ENCODE results near the gene KMT5C. TPM values are rescaled to one million over a fixed set of nuclear protein-coding genes. Genes with fewer than 3 reads are reported as not detected.

Gene KMT5C
- total RNA-seq (7.7 TPM), polyA plus RNA-seq (23.5 TPM)
- long read RNA-seq, donor 1: 0 reads
- long read RNA-seq, donor 2, transcript KMT5C-201 (9 exons, 2,308 nt): major isoform, 5 of 19 reads
- long read RNA-seq, donor 2, partial matches to known transcripts: 9 of 19 reads
- long read RNA-seq, donor 2, other reads (novel, unspliced or antisense): 0 of 19 reads
- long read RNA-seq, donor 3, partial matches to known transcripts: 6 of 10 reads
- long read RNA-seq, donor 3, other reads (novel, unspliced or antisense): 0 of 10 reads
- long read RNA-seq, donor 4, partial matches to known transcripts: 0 of 1 reads
- long read RNA-seq, donor 4, other reads (novel, unspliced or antisense): 0 of 1 reads
- long read RNA-seq, donor 5, partial matches to known transcripts: 0 of 4 reads
- long read RNA-seq, donor 5, other reads (novel, unspliced or antisense): 0 of 4 reads
- long read RNA-seq, donor 6, partial matches to known transcripts: 0 of 1 reads
- long read RNA-seq, donor 6, other reads (novel, unspliced or antisense): 0 of 1 reads
- long read RNA-seq, donor 7, partial matches to known transcripts: 0 of 4 reads
- long read RNA-seq, donor 7, other reads (novel, unspliced or antisense): 0 of 4 reads
- long read RNA-seq, donor 8, partial matches to known transcripts: 0 of 2 reads
- long read RNA-seq, donor 8, other reads (novel, unspliced or antisense): 0 of 2 reads
- long read RNA-seq, donor 9, partial matches to known transcripts: 0 of 2 reads
- long read RNA-seq, donor 9, other reads (novel, unspliced or antisense): 0 of 2 reads
- long read RNA-seq, donor 10, partial matches to known transcripts: 0 of 3 reads
- long read RNA-seq, donor 10, other reads (novel, unspliced or antisense): 0 of 3 reads

DNA sequence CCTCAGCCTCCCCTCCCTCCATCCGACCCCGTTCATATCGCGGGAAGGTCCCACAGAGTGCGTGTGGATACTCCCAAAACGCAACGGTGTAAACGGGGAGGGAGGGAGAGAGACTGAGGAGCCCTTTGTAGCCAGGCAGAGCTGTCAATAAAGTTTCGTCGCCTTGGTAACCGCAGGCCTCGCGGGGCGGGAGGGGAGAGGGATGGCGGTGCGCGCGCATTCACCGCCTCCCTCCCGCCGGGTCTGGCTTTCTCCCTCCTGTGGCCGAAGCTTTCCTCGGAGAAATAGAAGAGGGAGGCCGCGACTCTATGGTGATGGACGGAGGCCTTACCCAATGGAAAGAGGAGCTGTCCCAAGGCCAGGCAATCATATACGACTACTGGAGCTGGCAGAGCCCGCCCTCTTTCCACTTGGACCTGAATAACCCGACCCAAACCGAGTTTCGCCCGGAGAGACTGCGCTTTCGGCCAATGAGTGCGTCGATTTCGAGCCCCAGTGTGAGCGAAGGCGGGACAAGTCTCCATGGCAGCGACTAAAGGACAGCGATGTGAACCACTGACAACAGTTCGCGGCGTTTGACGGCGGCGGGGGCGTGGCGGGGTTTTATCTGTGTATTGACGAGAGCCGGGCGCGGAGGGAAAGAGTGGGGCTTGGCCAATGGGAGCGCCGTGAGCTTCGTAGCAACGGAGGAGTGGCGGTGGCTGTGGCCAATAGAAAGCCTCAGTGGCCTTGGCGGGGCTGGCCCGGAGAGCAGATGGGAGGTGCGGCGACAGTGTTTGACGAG lies at the start of gene KMT5C:
Gene KMT5C, plus strand, starts transcription at position 772 of the 784 bp plus-strand sequence. CDS start 2,061 bp downstream, outside the sequence.
- Histone ChIP-seq H3K9me3 (ENCODE audit: control insufficient read depth in 2 of 2, insufficient read depth in 1 of 2, low read length in 1 of 2) (peaks cover 0 to 2% of the 10 kb centered on the region in 2 donors), H3K27ac (ENCODE audit: low read depth in 1 of 2, low read length in 1 of 2) (peak within 1 kb of the TSS; percentile 95 to 97), H3K4me3 (ENCODE audit: low read length in 2 of 2) (peak within 1 kb of the TSS; percentile 64 to 70), H3K36me3 (ENCODE audit: control insufficient read depth in 2 of 2, insufficient read depth in 2 of 2, low read length in 1 of 2) (peaks cover 19 to 27% of the 10 kb centered on the region in 2 donors), H3K4me1 (ENCODE audit: control insufficient read depth in 2 of 2, insufficient read depth in 2 of 2, low read length in 2 of 2) (peaks cover 11 to 26% of the 10 kb centered on the region in 2 donors), H3K27me3 (ENCODE audit: control insufficient read depth in 2 of 2, insufficient read depth in 1 of 2, low read length in 1 of 2) (peaks cover 0 to 4% of the 10 kb centered on the region in 2 donors)
- under 1% methylated on average over 63 of the region's 63 CpGs for WGBS
- DNase-seq (ENCODE audit: low read depth in 6 of 9, low spot score in 9 of 9): peak; percentile 100

DNA sequence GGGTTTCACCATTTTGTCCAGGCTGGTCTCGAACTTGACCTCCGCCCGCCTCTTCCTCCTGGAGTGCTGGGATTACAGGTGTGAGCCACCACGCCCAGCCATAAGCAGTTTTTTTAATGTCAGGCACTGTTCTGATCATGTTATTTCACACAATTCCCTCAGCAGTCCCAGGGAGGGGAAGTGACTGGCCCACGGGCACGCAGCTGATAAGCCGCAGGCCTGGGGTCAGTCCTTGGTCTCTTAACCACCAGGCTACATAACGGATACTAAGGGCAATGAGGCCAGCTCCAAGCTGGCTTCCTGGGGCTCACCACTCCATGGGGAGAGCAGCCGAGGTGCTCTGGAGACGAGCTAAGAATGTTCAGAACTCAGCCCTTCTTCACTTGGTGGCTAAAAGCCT lies 42.4 kb upstream of the KMT5C start:
- Histone ChIP-seq H3K4me1 (ENCODE audit: control insufficient read depth in 2 of 2, insufficient read depth in 2 of 2, low read length in 2 of 2) (peaks cover 6 to 18% of the 10 kb centered on the region in 2 donors), H3K4me3 (ENCODE audit: low read length in 2 of 2) (no peak overlapping the region)
- 89% methylated on average over 10 of the region's 10 CpGs for WGBS

DNA sequence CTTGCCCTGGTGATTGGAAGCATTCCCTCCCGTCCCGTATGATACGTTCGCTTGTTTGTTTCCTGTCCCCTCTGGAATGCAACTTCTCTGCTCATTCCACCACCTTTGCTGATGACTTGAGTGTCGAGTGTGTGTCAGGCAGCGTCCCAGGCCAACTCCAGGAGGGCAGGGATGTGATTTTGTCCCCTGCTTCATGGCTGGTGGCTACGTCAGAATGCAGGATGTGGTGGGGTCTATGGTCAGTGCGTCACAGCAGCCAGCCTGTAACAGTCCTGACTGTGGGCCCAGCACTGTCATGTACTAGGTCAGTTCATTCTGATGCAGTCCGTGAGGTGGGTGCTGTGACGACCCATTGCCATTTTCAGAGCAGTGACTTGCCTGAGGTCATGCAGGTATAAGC lies 39.7 kb upstream of the KMT5C start:
- DNase-seq (ENCODE audit: low read depth in 6 of 9, low spot score in 9 of 9): no peak
- Histone ChIP-seq H3K4me3 (ENCODE audit: low read length in 2 of 2) (no peak overlapping the region), H3K27ac (ENCODE audit: low read depth in 1 of 2, low read length in 1 of 2) (no peak overlapping the region), H3K4me1 (ENCODE audit: control insufficient read depth in 2 of 2, insufficient read depth in 2 of 2, low read length in 2 of 2) (peaks cover 7 to 15% of the 10 kb centered on the region in 2 donors), H3K9me3 (ENCODE audit: control insufficient read depth in 2 of 2, insufficient read depth in 1 of 2, low read length in 1 of 2) (no peaks in the 10 kb centered on the region), H3K27me3 (ENCODE audit: control insufficient read depth in 2 of 2, insufficient read depth in 1 of 2, low read length in 1 of 2) (no peaks in the 10 kb centered on the region), H3K36me3 (ENCODE audit: control insufficient read depth in 2 of 2, insufficient read depth in 2 of 2, low read length in 1 of 2) (peaks cover 3 to 4% of the 10 kb centered on the region in 2 donors)
- WGBS: 96% methylated on average over 10 of the region's 10 CpGs

More for the DNA sequence above, 42.4 kb upstream of the KMT5C start:
- no peaks in the 10 kb centered on the region for H3K9me3 ChIP-seq (ENCODE audit: control insufficient read depth in 2 of 2, insufficient read depth in 1 of 2, low read length in 1 of 2)
- no peaks in the 10 kb centered on the region for H3K36me3 ChIP-seq (ENCODE audit: control insufficient read depth in 2 of 2, insufficient read depth in 2 of 2, low read length in 1 of 2)
- no peaks in the 10 kb centered on the region for H3K27me3 ChIP-seq (ENCODE audit: control insufficient read depth in 2 of 2, insufficient read depth in 1 of 2, low read length in 1 of 2)
- H3K27ac ChIP-seq (ENCODE audit: low read depth in 1 of 2, low read length in 1 of 2): no peak overlapping the region
- no peak for DNase-seq (ENCODE audit: low read depth in 6 of 9, low spot score in 9 of 9)

DNA sequence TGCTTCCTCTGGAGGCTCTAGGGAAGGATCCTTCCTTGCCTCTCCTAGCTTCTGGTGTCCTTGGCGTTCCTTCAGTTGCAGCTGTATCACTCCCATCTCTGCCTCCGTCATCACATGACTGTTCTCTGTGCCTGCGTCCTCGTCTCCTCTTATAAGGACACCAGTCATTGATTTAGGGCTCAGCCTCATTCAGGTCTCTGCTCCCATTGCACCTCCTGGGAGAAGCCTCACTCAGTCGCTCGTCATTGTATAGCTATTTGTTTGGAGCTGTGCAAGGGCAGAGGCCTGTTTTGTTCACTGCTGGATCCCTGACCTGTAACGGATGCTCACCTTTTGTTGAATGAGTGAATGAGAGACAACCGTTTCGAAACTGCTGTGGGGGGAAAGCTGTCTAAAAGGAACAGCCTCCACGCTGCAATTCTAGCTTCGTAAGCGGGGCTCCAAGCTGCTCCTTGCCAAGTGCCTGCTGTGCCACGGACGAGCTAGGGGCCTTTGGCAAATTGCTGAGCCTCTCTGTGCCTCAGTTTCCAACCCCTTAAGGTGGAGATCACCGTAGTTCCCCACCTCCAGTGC lies 38.7 kb upstream of the KMT5C start:
- Histone ChIP-seq H3K36me3 (ENCODE audit: control insufficient read depth in 2 of 2, insufficient read depth in 2 of 2, low read length in 1 of 2) (peaks cover 3 to 4% of the 10 kb centered on the region in 2 donors), H3K9me3 (ENCODE audit: control insufficient read depth in 2 of 2, insufficient read depth in 1 of 2, low read length in 1 of 2) (peaks cover 0 to under 1% of the 10 kb centered on the region in 2 donors), H3K27me3 (ENCODE audit: control insufficient read depth in 2 of 2, insufficient read depth in 1 of 2, low read length in 1 of 2) (no peaks in the 10 kb centered on the region), H3K27ac (ENCODE audit: low read depth in 1 of 2, low read length in 1 of 2) (no peak overlapping the region), H3K4me1 (ENCODE audit: control insufficient read depth in 2 of 2, insufficient read depth in 2 of 2, low read length in 2 of 2) (peaks cover 7 to 24% of the 10 kb centered on the region in 2 donors), H3K4me3 (ENCODE audit: low read length in 2 of 2) (no peak overlapping the region)
- 92% methylated on average over 15 of the region's 15 CpGs for WGBS
- DNase-seq (ENCODE audit: low read depth in 6 of 9, low spot score in 9 of 9): no peak

DNA sequence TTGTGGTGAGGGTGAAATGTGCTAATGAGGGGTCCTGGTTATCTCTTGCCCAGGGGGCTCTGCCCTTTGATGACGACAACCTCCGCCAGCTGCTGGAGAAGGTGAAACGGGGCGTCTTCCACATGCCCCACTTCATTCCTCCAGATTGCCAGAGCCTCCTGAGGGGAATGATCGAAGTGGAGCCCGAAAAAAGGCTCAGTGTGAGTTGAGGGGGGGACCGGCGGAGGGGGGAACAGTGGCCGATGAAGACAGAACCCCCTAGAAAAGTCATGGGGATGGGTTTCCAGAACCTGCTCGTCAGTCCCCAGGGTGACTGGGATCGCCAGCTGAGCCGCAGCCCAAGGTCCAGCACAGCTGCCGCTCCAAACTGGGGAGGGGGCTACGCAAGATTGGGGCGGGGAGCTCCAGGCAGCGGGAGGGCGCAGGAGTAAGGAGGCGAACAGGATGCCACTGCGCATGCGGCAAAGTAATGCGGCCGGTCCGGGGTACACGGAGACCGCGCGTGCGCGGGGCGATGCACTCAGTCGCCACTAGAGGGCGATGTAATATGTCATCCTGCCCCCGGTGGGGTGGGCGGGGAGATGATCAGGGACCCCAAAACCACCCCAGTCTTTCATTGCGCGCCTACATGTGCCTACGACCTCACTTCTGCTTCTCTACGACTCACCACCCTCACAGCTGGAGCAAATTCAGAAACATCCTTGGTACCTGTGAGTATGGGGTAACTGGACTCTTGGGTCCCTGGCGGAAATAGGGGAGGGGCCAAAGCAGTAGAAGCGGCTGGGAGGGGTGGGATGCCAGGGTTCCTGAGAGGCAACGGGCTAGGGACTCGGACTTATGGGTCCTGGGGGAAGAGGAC lies 38.0 kb upstream of the KMT5C start:
- Histone ChIP-seq H3K36me3 (ENCODE audit: control insufficient read depth in 2 of 2, insufficient read depth in 2 of 2, low read length in 1 of 2) (peaks cover 6 to 9% of the 10 kb centered on the region in 2 donors), H3K9me3 (ENCODE audit: control insufficient read depth in 2 of 2, insufficient read depth in 1 of 2, low read length in 1 of 2) (peaks cover 0 to 2% of the 10 kb centered on the region in 2 donors), H3K4me1 (ENCODE audit: control insufficient read depth in 2 of 2, insufficient read depth in 2 of 2, low read length in 2 of 2) (peaks cover 7 to 24% of the 10 kb centered on the region in 2 donors), H3K4me3 (ENCODE audit: low read length in 2 of 2) (peak overlapping the region; percentile 57 to 65), H3K27ac (ENCODE audit: low read depth in 1 of 2, low read length in 1 of 2) (peak overlapping the region in 1 of 2 donors; percentile 47), H3K27me3 (ENCODE audit: control insufficient read depth in 2 of 2, insufficient read depth in 1 of 2, low read length in 1 of 2) (no peaks in the 10 kb centered on the region)
- 13% methylated on average over 42 of the region's 42 CpGs for WGBS
- peak; percentile 78 to 97 (median 91) for DNase-seq (ENCODE audit: low read depth in 6 of 9, low spot score in 9 of 9)

DNA sequence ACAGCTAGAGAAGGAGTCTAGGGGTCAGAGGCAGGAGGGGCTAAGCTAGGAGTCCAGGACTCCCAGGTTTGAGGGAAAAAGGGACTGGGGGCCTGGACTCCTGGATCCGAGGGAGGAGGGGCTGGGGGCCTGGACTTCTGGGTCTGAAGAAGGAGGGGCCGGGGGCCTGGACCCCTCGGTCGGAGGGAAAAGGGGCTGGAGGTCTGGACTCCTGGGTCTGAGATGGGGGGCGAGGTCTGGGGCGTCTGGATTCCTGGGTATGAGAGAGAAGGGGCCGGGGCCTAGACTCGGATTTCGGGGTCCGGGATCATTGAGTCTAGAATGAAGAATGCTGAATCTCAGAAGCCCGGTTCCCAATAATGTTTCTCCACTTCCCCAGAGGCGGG lies 37.4 kb upstream of the KMT5C start:
- Histone ChIP-seq H3K4me3 (ENCODE audit: low read length in 2 of 2) (peak overlapping the region; percentile 57 to 65), H3K36me3 (ENCODE audit: control insufficient read depth in 2 of 2, insufficient read depth in 2 of 2, low read length in 1 of 2) (peaks cover 9 to 11% of the 10 kb centered on the region in 2 donors), H3K4me1 (ENCODE audit: control insufficient read depth in 2 of 2, insufficient read depth in 2 of 2, low read length in 2 of 2) (peaks cover 7 to 24% of the 10 kb centered on the region in 2 donors), H3K9me3 (ENCODE audit: control insufficient read depth in 2 of 2, insufficient read depth in 1 of 2, low read length in 1 of 2) (peaks cover 0 to 2% of the 10 kb centered on the region in 2 donors), H3K27ac (ENCODE audit: low read depth in 1 of 2, low read length in 1 of 2) (no peak overlapping the region), H3K27me3 (ENCODE audit: control insufficient read depth in 2 of 2, insufficient read depth in 1 of 2, low read length in 1 of 2) (no peaks in the 10 kb centered on the region)
- no peak for DNase-seq (ENCODE audit: low read depth in 6 of 9, low spot score in 9 of 9)
- WGBS: 72% methylated on average over 12 of the region's 12 CpGs

DNA sequence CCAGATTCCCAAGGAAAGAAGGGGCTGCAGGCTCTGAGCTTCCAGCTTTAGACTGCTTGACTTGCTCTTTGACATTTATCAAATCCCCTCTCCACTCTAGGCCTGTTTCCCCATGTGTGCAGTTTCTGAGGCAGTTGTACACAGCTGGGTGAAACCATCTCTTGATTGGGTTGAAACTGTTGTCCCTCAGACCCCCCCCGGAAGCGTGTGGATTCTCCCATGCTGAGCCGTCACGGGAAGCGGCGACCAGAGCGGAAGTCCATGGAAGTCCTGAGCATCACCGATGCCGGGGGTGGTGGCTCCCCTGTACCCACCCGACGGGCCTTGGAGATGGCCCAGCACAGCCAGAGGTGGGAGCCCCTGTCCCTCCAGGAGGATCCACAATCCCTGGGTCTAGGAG lies 36.2 kb upstream of the KMT5C start:
- H3K9me3 ChIP-seq (ENCODE audit: control insufficient read depth in 2 of 2, insufficient read depth in 1 of 2, low read length in 1 of 2): peaks cover 0 to 2% of the 10 kb centered on the region in 2 donors
- DNase-seq (ENCODE audit: low read depth in 6 of 9, low spot score in 9 of 9): no peak
- WGBS: 98% methylated on average over 11 of the region's 11 CpGs
- no peak overlapping the region for H3K27ac ChIP-seq (ENCODE audit: low read depth in 1 of 2, low read length in 1 of 2)
- peaks cover 7 to 24% of the 10 kb centered on the region in 2 donors for H3K4me1 ChIP-seq (ENCODE audit: control insufficient read depth in 2 of 2, insufficient read depth in 2 of 2, low read length in 2 of 2)
- H3K4me3 ChIP-seq (ENCODE audit: low read length in 2 of 2): no peak overlapping the region
- no peaks in the 10 kb centered on the region for H3K27me3 ChIP-seq (ENCODE audit: control insufficient read depth in 2 of 2, insufficient read depth in 1 of 2, low read length in 1 of 2)
- H3K36me3 ChIP-seq (ENCODE audit: control insufficient read depth in 2 of 2, insufficient read depth in 2 of 2, low read length in 1 of 2): peaks cover 9 to 11% of the 10 kb centered on the region in 2 donors
